Prostate gland (tissue), 2 donors: ENCODE results near the gene ZNRF2. TPM values are rescaled to one million over a fixed set of nuclear protein-coding genes. Genes with fewer than 3 reads are reported as not detected.

Experiments used
- DNase-seq: peaks from one replicate; pipeline ENCODE4 v3.0.0-alpha.2; 2019; ENCODE audit warnings: low spot score
- H3K27ac ChIP-seq, 2 donors: fragments of 200-600 bp; sonication (generic); 2 replicates each; pipeline ENCODE4 v1.5.1; 2017 to 2019
- H3K27me3 ChIP-seq: fragments of 200-600 bp; sonication (generic); replicated peaks from 2 replicates; pipeline ENCODE4 v1.5.1; 2019; ENCODE audit not compliant: insufficient read depth
- H3K36me3 ChIP-seq, 2 donors: fragments of 200-600 bp; sonication (generic); 1 replicate in 1 of 2; 2 replicates in 1 of 2; pipeline versions ENCODE4 v1.5.1 to v1.8.1; 2017 to 2019
- H3K4me1 ChIP-seq: fragments of 200-600 bp; sonication (generic); replicated peaks from 2 replicates; pipeline ENCODE4 v1.5.1; 2019
- H3K4me3 ChIP-seq, 2 donors: fragments of 200-600 bp; sonication (generic); 2 replicates each; pipeline ENCODE4 v1.5.1; 2017 to 2019
- H3K9me3 ChIP-seq: fragments of 200-600 bp; sonication (generic); 2 replicates; pipeline ENCODE4 v1.5.1; 2017
- POLR2A ChIP-seq: fragments of 450-650 bp; IDR thresholded peaks from one replicate; pipeline ENCODE4 v1.6.1; 2016; ENCODE audit warnings: antibody characterized with exemption, mild to moderate bottlenecking
- POLR2AphosphoS5 ChIP-seq: sonication (generic); formaldehyde crosslinking; IDR thresholded peaks from one replicate; pipeline ENCODE4 v1.6.1; 2017; ENCODE audit warnings: antibody characterized with exemption
- WGBS: methylation state at CpG from one replicate; pipeline ENCODE4 v1.1.5; 2018; 5-methylcytosine and 5-hydroxymethylcytosine counted together
- intact Hi-C: fragments of 100-400 bp; cut with DNase I; formaldehyde crosslinking; loops from one replicate; pipeline ENCODE4 v1.14.2; 2022
- total RNA-seq, 2 donors: library from RNA; depleted of rRNA; stranded (reverse); fragments of >200 nt; gene quantifications; one replicate each; pipeline ENCODE4 v1.1.0, GENCODE V29; 2016
- TF ChIP-seq, protein P1 (sequence below), 4 experiments: fragments of 200-600 bp in 2 of 4; fragments of 450-650 bp in 2 of 4; sonication (generic) in 2 of 4; IDR thresholded peaks; 1 replicate in 3 of 4; 2 replicates in 1 of 4; pipeline ENCODE4 v1.5.1; 2016 to 2019; ENCODE audit warnings: antibody characterized with exemption in 4 of 4, mild to moderate bottlenecking in 2 of 4, moderate library complexity in 2 of 4

ZNRF2 gene
- total RNA-seq, 2 donors from 2014 or later = 23.0 to 35.2 TPM

DNA sequence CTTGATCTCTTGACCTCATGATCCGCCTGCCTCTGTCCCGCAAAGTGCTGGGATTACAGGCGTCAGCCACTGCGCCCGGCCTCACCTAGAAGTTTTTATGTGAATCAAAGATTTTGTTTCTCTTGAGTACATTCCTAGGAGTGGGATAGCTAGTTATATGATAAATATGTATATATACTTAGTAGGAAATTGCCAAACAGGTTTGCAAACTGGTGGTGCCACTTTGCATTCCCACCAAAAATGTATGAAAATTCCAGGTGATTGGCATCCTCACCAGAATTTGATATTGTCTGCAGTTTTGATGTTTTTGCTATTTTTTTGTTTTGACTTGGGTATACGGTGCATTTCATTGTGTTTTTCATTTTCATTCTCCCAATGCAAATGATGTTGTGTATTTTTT, 107.4 kb downstream of the ZNRF2 start:
- TF ChIP-seq POLR2AphosphoS5 = no peak
- TF ChIP-seq, protein P1, sequence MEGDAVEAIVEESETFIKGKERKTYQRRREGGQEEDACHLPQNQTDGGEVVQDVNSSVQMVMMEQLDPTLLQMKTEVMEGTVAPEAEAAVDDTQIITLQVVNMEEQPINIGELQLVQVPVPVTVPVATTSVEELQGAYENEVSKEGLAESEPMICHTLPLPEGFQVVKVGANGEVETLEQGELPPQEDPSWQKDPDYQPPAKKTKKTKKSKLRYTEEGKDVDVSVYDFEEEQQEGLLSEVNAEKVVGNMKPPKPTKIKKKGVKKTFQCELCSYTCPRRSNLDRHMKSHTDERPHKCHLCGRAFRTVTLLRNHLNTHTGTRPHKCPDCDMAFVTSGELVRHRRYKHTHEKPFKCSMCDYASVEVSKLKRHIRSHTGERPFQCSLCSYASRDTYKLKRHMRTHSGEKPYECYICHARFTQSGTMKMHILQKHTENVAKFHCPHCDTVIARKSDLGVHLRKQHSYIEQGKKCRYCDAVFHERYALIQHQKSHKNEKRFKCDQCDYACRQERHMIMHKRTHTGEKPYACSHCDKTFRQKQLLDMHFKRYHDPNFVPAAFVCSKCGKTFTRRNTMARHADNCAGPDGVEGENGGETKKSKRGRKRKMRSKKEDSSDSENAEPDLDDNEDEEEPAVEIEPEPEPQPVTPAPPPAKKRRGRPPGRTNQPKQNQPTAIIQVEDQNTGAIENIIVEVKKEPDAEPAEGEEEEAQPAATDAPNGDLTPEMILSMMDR (IDR thresholded peaks at IDR 0.05) = no peak
- TF ChIP-seq POLR2A = no peak
- 94% methylated on average over 6 of the region's 6 CpGs for WGBS
- Histone ChIP-seq H3K9me3 (no peaks in the 10 kb centered on the region), H3K36me3 (no peaks in the 10 kb centered on the region), H3K4me1 (no peaks in the 10 kb centered on the region), H3K4me3 (no peak overlapping the region), H3K27ac (no peak overlapping the region), H3K27me3 (no peaks in the 10 kb centered on the region)
- intact Hi-C loops = no loop called here
- DNase-seq = no peak

DNA sequence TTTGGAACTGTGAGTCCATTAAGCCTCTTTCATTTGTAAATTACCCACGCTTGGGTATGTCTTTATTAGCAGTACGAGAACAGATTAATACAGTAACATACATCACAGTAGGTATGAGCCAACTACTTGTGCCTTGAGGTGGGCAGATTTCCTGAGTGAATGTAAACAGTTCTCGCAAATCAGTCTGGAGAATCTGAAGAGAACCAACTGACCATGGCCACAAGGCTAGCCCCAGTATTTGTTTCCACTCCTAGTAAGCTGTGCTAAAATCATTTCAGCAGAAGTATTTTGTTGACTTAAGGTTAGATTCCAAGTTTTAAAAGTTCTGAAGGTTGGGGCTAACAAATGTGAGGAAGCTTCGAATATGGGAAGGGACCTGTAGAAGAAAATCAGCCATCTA, 111.3 kb downstream of the ZNRF2 start:
- H3K36me3 ChIP-seq = no peaks in the 10 kb centered on the region
- H3K27me3 ChIP-seq = no peaks in the 10 kb centered on the region
- 94% methylated on average over 4 of the region's 4 CpGs for WGBS
- TF ChIP-seq, protein P1 (IDR thresholded peaks at IDR 0.05) = no peak
- no peak for TF ChIP-seq POLR2A
- no peak for TF ChIP-seq POLR2AphosphoS5
- no peak overlapping the region for H3K27ac ChIP-seq
- no peaks in the 10 kb centered on the region for H3K4me1 ChIP-seq
- H3K4me3 ChIP-seq = no peak overlapping the region
- H3K9me3 ChIP-seq = no peaks in the 10 kb centered on the region
- DNase-seq = no peak
- intact Hi-C loops = no loop called here

DNA sequence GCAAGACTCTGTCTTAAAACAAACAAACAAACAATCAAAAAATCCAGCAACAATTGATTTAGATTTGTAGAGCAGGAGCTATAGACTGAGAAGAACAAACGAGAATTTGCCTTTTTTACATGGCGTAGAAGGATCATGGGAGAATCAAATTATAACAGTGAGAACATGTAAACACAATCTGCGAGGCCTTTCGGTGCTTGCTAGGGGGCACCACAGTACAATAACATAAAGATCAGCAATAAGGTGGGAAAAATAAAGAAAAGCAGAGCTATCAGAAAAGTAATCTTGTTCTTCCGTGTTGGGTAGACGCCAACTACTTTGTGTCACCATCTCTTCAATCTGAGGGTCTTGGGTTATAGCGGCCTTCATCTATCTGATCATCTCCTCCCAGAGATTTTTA, 112.0 kb downstream of the ZNRF2 start:
- DNase-seq = no peak
- intact Hi-C loops = no loop called here
- TF ChIP-seq, protein P1 (IDR thresholded peaks at IDR 0.05) = no peak
- TF ChIP-seq POLR2A = no peak
- no peak for TF ChIP-seq POLR2AphosphoS5
- Histone ChIP-seq H3K4me1 (no peaks in the 10 kb centered on the region), H3K27ac (no peak overlapping the region), H3K9me3 (no peaks in the 10 kb centered on the region), H3K36me3 (no peaks in the 10 kb centered on the region), H3K27me3 (no peaks in the 10 kb centered on the region), H3K4me3 (no peak overlapping the region)
- WGBS = 54% methylated on average over 7 of the region's 7 CpGs

DNA sequence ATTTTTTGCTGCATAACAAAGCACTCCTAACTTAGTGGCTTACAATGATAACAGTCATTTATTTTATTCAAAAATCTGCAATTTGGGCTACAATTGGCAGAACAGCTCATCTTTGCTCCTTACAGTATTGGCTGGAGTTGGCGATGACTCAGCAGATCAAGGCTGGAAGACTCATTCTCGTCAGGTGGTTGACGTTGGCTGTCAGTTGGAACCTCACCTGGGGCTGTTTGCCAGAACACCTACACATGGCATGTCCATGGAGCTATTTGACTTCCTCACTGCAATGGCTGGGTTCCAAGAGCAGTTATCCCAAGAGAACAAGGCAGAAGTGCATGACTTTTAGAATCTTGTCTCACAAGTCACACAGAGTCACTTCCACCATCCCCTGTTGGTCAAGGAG, 119.1 kb downstream of the ZNRF2 start:
- Histone ChIP-seq H3K4me3 (no peak overlapping the region), H3K9me3 (no peaks in the 10 kb centered on the region), H3K36me3 (no peaks in the 10 kb centered on the region), H3K4me1 (no peaks in the 10 kb centered on the region), H3K27ac (no peak overlapping the region), H3K27me3 (no peaks in the 10 kb centered on the region)
- TF ChIP-seq POLR2AphosphoS5 (no peak), POLR2A (no peak)
- TF ChIP-seq, protein P1 (IDR thresholded peaks at IDR 0.05) = no peak
- intact Hi-C loops = no loop called here
- DNase-seq = no peak
- 66% methylated on average over 3 of the region's 3 CpGs for WGBS

DNA sequence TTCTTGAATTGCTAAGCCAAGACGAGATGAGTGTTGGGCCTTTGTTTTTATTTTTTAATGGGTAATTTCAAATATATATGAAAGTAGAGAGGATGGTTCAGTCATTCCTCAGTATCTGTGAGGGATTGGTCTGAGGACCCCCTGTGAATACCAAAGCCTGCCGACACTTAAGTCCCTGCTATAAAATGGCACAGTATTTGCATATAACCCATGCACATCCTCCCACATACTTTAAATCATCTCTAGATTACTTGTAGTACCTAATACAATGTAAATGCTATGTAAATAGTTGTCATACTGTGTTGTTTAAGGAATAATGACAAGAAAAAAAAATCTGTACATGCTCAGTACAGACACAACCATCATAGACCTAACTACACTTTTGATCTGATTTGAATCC, 120.8 kb downstream of the ZNRF2 start:
- Histone ChIP-seq H3K27ac (no peak overlapping the region), H3K4me3 (no peak overlapping the region), H3K4me1 (no peaks in the 10 kb centered on the region), H3K27me3 (no peaks in the 10 kb centered on the region), H3K36me3 (no peaks in the 10 kb centered on the region), H3K9me3 (no peaks in the 10 kb centered on the region)
- DNase-seq = no peak
- TF ChIP-seq POLR2A (no peak), POLR2AphosphoS5 (no peak)
- TF ChIP-seq, protein P1 (IDR thresholded peaks at IDR 0.05) = no peak
- intact Hi-C loops = no loop called here
- 89% methylated on average over 2 of the region's 2 CpGs for WGBS
